B cell (primary cell): ENCODE results near the gene POLR1B.

Experiments
- CTCF ChIP-seq: fragments of 200-600 bp; IDR thresholded peaks from one replicate; pipeline ENCODE4 v1.8.0; 2022; ENCODE audit warnings: antibody characterized with exemption, mild to moderate bottlenecking
- EZH2 ChIP-seq: IDR thresholded peaks from 2 replicates; pipeline ENCODE4 v1.6.1; 2012; ENCODE audit warnings: borderline replicate concordance, low read depth, mild to moderate bottlenecking, moderate library complexity, low read length; ENCODE audit not compliant: insufficient read depth, poor library complexity, severe bottlenecking

GRCh38 chr2:112615051-112615450 lies 72.8 kb downstream of the POLR1B start:
- TF ChIP-seq CTCF (no peak), EZH2 (no peak)
